ENCODE measurements around the gene TBC1D21.

DNA sequence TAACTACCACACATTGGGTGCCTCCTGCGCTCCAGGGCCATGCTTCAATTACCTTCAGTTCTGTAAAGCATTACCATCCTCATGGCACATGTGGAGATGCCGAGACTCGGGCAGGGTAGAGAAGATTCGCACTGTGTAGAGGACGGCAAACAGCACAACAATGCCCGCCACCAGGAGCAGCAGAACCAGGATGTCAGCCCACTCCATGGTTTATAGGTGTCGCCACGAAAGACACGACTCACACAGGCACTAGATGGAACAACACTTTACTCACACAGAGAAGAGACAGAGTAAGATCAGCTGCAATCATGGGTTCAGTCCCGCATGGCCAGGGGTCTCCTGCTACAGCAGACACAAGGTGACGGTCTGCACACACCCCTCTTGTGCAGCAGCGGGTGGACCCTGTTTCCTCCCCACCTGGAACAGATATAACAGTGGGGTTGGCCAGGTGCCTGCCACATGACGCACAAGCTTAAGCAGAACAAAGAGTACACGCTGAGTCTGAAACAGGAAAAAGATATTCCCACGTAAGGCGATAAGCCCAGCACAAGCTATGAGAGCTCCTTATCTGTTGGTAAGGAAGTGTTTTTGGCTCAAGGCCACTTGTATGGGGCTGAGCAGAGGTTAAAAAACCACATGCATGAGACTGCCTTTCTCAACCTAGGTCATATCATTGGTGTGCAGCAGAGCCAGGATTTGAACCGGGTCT lies 2.5 kb upstream of the TBC1D21 start:
- TF ChIP-seq EZH2 (IDR thresholded peaks at IDR 0.05): no peak
- TF ChIP-seq, protein P1, sequence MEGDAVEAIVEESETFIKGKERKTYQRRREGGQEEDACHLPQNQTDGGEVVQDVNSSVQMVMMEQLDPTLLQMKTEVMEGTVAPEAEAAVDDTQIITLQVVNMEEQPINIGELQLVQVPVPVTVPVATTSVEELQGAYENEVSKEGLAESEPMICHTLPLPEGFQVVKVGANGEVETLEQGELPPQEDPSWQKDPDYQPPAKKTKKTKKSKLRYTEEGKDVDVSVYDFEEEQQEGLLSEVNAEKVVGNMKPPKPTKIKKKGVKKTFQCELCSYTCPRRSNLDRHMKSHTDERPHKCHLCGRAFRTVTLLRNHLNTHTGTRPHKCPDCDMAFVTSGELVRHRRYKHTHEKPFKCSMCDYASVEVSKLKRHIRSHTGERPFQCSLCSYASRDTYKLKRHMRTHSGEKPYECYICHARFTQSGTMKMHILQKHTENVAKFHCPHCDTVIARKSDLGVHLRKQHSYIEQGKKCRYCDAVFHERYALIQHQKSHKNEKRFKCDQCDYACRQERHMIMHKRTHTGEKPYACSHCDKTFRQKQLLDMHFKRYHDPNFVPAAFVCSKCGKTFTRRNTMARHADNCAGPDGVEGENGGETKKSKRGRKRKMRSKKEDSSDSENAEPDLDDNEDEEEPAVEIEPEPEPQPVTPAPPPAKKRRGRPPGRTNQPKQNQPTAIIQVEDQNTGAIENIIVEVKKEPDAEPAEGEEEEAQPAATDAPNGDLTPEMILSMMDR (IDR thresholded peaks at IDR 0.05): no peak

All from neural progenitor cell (in vitro differentiated cells).